HG03064 (cell line): ENCODE results near the gene ASPG.

Experiments used
- ATAC-seq: cut with Tn5 transposase; IDR thresholded peaks from one replicate; pipeline ENCODE4 v1.9.1; 2021; ENCODE audit warnings: low read depth; ENCODE audit not compliant: unreplicated experiment

Gene ASPG

GRCh38 chr14:104092931-104093365 lies 7.4 kb downstream of the ASPG start:
- ATAC-seq: no peak

DNA sequence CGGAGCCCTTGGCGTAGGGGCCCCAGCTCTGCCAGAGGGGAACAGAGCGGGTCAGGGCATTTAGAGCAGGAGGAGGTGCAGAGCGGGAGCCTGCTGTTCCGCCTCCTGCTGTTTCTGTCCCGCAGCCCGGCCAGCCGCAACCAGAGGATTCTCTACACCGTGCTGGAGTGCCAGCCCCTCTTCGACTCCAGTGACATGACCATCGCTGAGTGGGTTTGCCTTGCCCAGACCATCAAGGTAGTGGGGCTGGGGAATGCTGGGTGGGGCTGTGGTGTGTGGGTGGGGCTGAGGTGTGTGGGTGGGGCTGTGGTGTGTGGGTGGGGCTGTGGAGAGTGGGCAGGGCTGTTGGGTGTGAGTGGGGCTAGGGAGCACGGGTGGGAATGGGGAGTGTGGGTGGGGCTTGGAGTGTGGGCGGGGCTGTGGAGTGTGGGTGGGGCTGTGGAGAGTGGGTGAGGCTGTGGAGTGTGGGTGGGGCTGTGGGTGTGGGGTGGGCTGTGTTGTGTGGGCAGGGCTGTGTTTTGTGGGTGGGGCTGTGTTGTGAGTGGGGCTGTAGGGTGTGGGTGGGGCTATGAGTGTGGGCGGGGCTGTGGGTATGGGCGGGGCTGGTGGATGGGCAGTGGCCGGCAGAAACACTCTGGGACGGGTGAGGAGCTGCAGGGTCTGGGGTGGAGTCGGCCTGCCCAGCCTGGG lies 8.0 kb downstream of the ASPG start:
- ATAC-seq: no peak

GRCh38 chr14:104094056-104094708 lies 8.7 kb downstream of the ASPG start:
- no peak for ATAC-seq

- ATAC-seq: no peak
Measured at GRCh38 chr14:104094709-104095425, 9.4 kb downstream of the ASPG start.

GRCh38 chr14:104095426-104096310 lies 10.2 kb downstream of the ASPG start:
- ATAC-seq: no peak

DNA sequence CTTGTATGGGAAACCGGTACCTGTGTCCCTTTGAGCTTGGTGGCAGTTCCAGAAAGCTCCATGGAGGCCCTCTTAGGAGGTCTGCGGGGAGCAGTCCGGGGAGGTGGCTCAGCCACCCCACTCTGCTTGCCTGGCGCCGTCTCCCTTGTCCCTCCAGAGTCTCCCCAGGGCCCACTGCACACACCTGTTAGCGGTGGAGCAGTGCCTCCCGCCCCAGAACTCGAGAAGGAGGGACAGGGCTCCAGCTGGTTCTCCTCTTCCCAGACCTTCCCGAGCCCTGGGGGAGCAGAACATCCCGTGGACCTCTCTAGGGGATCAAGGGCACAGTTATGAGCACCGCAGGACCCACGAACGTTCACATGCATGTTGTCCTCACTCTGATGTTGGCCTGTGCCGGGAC lies 10.8 kb downstream of the ASPG start:
- no peak for ATAC-seq

GRCh38 chr14:104096751-104097700 lies 11.5 kb downstream of the ASPG start:
- ATAC-seq: no peak

GRCh38 chr14:104098272-104099095 lies 13.0 kb downstream of the ASPG start:
- no peak for ATAC-seq

DNA sequence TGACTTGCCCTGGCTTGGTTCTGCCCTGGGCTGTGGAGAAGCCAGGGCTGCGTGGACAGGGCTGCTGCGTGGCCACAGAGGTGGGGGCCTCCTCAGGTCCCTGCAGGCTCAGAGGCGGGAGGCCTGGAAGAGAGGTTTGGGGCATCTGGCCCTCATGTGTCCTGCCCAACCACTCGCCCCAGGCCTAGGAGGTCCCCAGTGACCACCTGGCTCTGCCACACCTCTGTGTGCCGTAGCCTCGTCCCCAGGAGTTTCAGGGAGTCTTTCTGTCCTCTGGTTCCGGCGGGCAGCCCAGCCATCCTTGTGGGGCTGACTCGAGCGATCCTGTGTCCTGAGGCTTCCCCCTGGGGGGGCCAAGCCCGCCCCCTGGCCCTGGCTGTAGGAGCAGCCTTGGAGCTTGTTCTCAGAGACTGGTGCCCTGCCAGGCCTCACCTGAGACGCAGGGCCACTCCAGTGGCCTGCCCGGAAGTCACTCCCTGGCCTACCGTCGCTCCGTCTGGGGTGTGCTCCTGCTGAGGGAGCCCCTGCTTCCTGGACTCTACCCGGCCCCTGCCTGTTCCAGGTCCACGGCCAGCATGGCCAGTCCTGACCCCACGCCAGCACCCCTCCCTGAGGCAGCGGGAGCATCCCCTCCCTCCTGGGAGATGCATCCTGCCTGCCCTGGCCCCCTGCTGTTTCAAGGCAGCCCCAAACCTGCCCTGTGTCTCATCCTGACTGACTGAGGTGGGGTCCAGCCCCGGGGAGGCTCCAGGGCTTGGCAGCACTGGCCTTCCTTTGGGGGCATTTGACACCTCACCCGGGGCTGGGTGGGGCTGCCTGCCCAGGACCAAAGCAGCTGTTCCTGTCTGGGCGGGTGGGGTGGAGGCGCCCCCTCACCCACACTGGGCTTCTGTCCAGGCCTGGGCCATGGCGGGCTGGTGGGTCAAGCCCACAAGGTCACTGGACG lies 13.9 kb downstream of the ASPG start:
- ATAC-seq: no peak

GRCh38 chr14:104100171-104101085 lies 14.9 kb downstream of the ASPG start:
- ATAC-seq: no peak

DNA sequence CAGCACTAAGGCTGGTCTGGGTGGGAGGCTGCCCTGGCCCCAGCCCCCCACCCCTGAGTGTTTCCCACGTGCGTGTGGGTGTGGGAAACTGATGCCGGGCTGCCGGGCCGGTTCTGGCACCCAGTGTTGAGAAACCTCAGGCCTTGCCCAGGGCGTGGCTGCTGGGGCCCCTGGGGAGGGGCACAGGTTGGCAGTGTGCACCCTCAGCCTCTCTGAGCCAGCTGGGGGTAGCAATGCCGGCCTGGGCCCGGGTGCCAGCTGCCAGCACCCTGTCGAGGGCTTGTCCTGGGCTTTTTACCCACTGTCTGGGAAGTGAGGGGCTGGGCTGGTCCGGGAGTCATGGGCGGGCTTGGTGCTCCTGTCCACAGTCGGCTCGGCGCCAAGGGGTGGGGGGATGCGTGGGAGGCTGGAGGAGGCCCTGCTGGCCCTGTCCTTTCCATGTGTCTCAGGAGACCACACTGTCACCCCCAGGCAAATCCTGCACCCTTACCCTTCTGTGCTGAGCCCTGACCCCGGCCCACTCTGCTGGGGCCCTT lies 15.7 kb downstream of the ASPG start:
- ATAC-seq: no peak

DNA sequence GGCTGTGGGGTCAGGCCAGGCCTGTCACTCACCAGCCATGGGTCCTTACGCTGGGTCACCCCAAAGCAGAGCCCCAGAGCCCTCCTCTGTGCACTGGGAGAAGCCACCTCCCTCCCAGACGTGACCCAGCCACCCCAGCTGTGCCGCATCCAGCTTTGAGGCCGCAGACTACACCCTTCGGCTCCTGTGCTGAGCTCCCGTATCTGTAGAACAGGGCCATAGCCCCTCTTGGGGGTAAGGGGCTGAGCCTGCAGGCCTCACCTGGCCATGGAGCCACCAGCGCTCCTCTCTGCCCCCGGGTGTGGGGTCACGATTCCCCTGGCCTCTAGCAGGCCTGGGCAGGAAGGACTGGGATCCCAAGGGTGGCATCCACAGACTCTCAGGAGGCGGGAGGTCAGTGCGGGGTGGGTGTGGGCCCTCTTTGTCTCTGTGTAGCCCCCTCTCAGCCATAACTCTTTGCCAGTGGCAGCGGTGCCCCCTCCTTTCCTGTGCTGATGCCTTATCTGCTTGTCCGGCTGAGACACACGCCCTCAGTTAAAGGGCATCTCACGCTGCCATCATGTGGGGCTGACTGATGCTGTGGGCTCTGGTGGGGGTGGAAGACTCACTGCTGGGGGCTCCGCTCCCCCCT lies 16.3 kb downstream of the ASPG start:
- ATAC-seq: no peak

GRCh38 chr14:104102282-104102914 lies 16.9 kb downstream of the ASPG start:
- ATAC-seq: no peak

GRCh38 chr14:104103061-104103445 lies 17.6 kb downstream of the ASPG start:
- no peak for ATAC-seq

DNA sequence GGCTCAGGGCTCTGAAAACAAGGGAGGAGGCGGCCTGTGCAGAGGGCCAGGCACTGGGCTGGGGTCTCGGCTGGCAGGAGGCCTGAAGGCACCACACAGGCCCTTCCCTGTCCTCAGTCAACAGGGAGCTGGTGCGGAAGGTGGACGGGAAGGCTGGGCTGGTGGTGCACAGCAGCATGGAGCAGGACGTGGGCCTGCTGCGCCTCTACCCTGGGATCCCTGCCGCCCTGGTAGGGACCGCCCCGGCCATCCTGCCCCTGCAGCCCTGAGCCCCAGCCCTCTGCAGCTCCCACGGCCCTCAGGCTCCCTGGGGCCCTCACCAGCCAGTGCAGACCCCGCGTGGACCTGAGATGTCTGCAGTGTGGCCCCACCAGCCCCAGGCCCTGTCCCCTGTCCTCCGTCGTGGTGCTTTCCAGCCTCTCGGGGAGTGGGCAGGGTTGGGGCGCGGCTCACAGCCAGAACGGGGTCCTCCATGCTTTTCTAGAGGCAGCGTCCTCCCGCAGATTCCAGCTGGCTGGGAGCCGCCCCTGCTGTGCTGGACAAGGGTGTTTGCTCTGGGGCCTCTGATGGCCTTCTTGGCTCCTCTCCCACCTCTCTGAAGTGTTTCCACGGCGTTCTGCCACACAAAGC lies 18.1 kb downstream of the ASPG start:
- ATAC-seq: no peak
